Measurements from ENCODE around the gene ZNF33B.
A peak's percentile ranks its signal among the peaks of the same experiment; 100 is the strongest.
"Not testable (repeated sequence)": the region's sequence is repeated elsewhere in the genome, so short reads cannot be mapped to it uniquely, and the experiment has no call there.

The ZNF33B gene

DNA sequence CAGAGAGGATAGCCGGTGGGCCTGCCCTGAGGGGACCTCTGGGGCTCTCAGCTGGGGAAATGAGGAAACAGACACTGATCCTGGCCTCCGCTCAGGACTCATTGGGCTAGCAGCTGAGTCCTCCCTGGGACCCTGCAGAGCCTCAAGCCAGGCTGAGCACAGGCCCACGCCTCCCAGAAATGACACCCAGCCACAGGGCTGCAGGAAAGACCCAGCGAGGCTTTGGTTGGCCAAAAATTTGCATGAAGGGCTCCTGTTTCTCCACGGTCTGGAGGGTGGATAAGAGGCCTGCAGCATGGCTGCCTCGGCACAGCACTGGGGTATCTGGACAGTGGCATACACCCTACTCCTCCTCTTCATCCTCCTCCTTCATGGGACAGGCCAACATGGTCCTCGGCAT lies 60.4 kb downstream of the ZNF33B start:
- no peak for DNase-seq (ENCODE audit: extremely low read depth, low read depth)
- TF ChIP-seq, protein P1, sequence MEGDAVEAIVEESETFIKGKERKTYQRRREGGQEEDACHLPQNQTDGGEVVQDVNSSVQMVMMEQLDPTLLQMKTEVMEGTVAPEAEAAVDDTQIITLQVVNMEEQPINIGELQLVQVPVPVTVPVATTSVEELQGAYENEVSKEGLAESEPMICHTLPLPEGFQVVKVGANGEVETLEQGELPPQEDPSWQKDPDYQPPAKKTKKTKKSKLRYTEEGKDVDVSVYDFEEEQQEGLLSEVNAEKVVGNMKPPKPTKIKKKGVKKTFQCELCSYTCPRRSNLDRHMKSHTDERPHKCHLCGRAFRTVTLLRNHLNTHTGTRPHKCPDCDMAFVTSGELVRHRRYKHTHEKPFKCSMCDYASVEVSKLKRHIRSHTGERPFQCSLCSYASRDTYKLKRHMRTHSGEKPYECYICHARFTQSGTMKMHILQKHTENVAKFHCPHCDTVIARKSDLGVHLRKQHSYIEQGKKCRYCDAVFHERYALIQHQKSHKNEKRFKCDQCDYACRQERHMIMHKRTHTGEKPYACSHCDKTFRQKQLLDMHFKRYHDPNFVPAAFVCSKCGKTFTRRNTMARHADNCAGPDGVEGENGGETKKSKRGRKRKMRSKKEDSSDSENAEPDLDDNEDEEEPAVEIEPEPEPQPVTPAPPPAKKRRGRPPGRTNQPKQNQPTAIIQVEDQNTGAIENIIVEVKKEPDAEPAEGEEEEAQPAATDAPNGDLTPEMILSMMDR (IDR thresholded peaks at IDR 0.05; ENCODE audit: low read depth, low read length): no peak

DNA sequence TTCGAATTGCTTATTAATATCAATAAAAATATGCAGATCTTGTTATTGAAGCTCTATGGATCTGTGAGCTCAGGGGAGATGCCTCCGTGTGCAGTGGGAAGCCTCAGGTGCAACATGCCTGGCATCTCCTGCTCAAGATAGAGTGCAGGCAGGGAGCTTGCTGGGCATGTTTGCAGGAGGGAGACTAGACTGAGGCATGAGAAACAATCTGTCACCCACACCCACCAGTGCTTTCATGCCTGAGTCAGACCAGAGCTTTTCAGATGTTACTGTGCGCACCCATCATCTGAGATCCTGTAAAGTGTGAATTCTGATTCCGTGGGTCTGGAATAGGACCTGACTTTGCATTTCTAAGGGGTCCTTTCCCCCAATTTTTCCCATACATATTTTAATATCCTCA lies 62.0 kb downstream of the ZNF33B start:
- no peak for DNase-seq (ENCODE audit: extremely low read depth, low read depth)
- TF ChIP-seq, protein P1 (IDR thresholded peaks at IDR 0.05; ENCODE audit: low read depth, low read length): no peak

DNA sequence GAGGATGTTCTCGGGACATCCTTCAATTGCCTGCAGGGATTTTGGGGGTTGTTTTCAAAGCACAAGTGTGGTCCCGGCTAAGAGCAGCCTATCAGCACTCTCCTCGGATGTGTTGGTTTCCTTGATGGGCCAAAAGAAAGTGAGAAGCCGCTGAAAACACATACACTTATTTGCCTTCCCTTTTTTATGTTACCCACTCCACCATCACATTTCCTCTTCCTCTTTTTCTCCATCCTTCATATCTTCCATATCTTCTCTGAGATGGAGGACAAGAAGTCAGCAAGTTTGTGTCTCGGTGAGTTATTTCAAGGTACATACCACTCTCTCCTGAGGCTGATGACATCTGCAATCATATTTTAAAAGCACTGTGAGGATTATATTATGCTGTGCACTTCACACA lies 64.0 kb downstream of the ZNF33B start:
- TF ChIP-seq, protein P1 (IDR thresholded peaks at IDR 0.05; ENCODE audit: low read depth, low read length): no peak
- no peak for DNase-seq (ENCODE audit: extremely low read depth, low read depth)

DNA sequence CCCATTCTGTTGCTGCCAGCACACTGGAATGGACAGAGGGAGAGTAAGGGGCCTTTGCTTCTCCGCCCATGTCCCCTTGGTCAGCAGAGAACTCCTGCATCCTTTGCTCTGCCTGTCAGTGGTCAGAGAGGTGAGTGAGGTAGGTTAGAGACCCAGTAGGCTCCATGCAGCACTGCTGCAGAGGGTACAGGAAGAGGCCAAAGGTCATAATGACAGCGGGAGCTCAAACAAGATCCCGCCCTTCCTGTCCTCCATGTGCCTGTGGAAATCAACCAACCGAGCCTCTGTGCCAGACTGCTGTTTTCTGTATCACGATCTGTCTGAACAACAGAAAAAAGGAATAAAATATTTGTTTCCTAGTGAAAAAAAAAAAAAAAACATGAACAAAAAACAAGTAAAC lies 81.4 kb downstream of the ZNF33B start:
- DNase-seq (ENCODE audit: extremely low read depth, low read depth): no peak
- TF ChIP-seq, protein P1 (IDR thresholded peaks at IDR 0.05; ENCODE audit: low read depth, low read length): no peak

DNA sequence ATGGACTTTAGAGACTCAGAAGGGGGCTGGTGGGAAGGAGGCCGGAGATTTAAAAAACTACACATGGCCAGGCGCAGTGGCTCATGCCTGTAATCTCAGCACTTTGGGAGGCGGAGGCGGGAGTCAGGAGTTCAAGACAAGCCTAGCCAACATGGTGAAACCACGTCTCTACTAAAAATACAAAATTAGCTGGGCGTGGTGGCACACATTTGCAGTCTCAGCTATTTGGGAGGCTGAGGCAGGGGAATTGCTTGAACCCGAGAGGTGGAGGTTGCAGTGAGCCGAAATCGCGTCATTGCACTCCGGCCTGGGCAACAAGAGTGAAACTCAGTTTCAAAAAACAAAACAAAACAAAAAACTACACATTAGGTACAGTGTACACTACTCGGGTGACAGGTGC lies 84.8 kb downstream of the ZNF33B start:
- DNase-seq (ENCODE audit: extremely low read depth, low read depth): not testable (repeated sequence)

DNA sequence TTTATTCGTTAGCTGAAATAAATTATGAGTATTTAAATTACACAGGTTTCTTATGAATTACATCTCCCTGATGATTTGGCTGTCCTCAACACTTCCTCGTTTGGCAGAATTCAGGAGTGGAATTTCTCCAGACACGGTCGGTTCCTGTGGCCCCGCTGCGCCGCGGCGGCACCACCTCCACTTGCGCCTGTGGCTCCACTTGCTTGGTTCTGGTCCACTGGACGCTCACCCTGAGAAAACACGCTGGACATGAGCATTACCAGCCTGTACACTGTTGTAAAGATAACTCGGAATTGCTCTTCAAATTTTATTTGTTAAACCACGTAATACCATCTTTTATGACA lies 85.3 kb downstream of the ZNF33B start:
- TF ChIP-seq, protein P1 (IDR thresholded peaks at IDR 0.05; ENCODE audit: low read depth, low read length): no peak
- DNase-seq (ENCODE audit: extremely low read depth, low read depth): no peak

DNA sequence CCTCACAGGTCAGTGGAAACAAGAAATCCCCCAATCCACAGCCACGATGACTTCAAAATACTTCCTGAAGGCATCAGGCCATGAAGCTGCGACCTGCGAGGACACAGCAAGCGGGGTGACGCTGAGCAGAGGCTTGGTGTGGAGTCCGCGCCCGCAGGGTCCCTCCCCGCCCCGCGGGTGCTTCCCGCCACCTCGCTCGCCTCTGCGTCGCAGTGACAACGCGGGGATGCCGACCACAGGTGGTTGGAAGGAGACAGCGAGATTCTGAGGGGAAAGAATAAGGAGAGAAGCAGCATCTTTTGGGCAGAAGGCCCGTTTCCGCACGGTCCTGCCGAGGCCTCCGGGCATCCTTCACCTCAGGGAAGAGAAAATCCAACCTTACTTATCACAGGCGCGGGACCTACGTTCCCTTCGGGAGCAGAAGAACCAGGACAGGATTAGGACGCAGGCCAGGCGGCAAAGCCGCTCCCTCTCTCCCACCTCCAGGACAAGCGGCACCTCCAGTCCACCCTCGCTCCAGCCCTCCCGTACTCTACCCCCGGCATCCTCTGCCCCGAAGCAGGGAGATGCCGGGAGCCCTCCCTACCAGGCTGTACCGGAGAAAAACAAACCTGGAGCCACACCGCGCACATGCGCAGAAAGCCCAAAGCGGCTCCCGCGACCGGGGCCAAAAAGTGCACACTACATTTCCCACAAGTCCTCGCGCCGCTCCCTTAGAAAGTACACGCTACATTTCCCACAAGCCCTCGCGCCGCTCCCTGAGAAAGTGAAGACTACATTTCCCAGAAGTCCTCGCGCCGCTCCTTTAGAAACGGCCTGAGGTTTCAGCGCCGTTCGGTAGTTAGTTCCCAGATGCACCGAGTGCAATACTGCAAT lies 85.9 kb downstream of the ZNF33B start:
- DNase-seq (ENCODE audit: extremely low read depth, low read depth): peak; percentile 92
- TF ChIP-seq, protein P1 (IDR thresholded peaks at IDR 0.05; ENCODE audit: low read depth, low read length): no peak

Measured in AG09319 (cell line).